SK-N-SH treated with all-trans-retinoic acid at 6 μM for 48 hours (cell line): ENCODE results near the gene HEYL.

ENCODE experiments used
- ARNTL ChIP-seq: fragments of 450-650 bp; formaldehyde crosslinking; IDR thresholded peaks from 2 replicates; pipeline ENCODE4 v1.5.0; 2020; ENCODE audit warnings: low read depth, mild to moderate bottlenecking, moderate library complexity, borderline replicate concordance
- BACH2 ChIP-seq: fragments of 250-450 bp; sonication (Bioruptor Pico); IDR thresholded peaks from 2 replicates; pipeline ENCODE4 v1.9.0; 2021; ENCODE audit warnings: mild to moderate bottlenecking, borderline replicate concordance
- ZFP30 ChIP-seq: fragments of 450-650 bp; formaldehyde crosslinking; IDR thresholded peaks from 2 replicates; pipeline ENCODE4 v1.5.0; 2022; ENCODE audit warnings: mild to moderate bottlenecking, moderate library complexity
- ZNF565 ChIP-seq: fragments of 450-650 bp; formaldehyde crosslinking; conservative IDR thresholded peaks from 2 replicates; pipeline ENCODE4 v1.5.0; 2020; ENCODE audit warnings: low read depth, mild to moderate bottlenecking, moderate library complexity
- ZNF70 ChIP-seq: fragments of 450-650 bp; formaldehyde crosslinking; IDR thresholded peaks from 2 replicates; pipeline ENCODE4 v1.5.0; 2020; ENCODE audit warnings: mild to moderate bottlenecking, moderate library complexity
- ZNF8 ChIP-seq: fragments of 450-650 bp; formaldehyde crosslinking; IDR thresholded peaks from 2 replicates; pipeline ENCODE4 v1.5.0; 2020; ENCODE audit warnings: mild to moderate bottlenecking, moderate library complexity
- TF ChIP-seq, protein P1 (sequence below): fragments of 250-450 bp; sonication (Bioruptor Pico); IDR thresholded peaks from 2 replicates; pipeline ENCODE4 v1.8.0; 2021; ENCODE audit warnings: low read depth, mild to moderate bottlenecking, moderate library complexity, borderline replicate concordance
- TF ChIP-seq, protein P2 (sequence below): fragments of 250-450 bp; sonication (Bioruptor Pico); IDR thresholded peaks from 2 replicates; pipeline ENCODE4 v1.5.1; 2021; ENCODE audit warnings: mild to moderate bottlenecking, moderate library complexity
- TF ChIP-seq, protein P3 (sequence below): fragments of 250-450 bp; sonication (Bioruptor Pico); IDR thresholded peaks from 2 replicates; pipeline ENCODE4 v1.5.0; 2020; ENCODE audit warnings: mild to moderate bottlenecking, moderate library complexity
- TF ChIP-seq, protein P4 (sequence below): fragments of 250-450 bp; sonication (Bioruptor Pico); IDR thresholded peaks from 2 replicates; pipeline ENCODE4 v1.5.1; 2020; ENCODE audit warnings: low read depth, mild to moderate bottlenecking, moderate library complexity

DNA sequence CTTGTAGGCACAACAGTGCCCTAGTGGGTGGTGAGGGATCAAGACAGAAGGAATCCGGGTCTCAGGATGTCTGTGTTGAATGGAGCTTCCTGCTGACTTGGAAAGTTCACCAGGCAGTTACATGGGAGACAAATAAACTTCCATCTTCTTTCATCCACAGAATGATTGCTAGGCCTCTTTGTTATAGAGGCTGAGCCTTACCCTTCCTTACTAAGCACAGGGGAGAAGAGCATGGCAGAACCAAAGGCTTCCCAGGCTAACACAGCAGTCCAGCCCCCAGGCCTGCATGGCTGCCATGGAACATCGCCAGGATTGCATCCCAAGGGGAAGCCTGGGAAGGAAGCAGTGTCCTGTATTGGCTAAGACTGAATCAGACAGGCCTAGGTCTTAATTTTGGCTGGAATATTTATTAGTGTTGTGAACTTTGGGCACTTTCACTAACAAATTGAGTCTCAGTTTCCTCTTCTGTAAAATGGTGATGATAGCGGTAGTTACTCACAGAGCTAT is 18.7 kb downstream of the HEYL start:
- TF ChIP-seq ZNF8 (no peak), ZNF70 (CRISPR knock-in tag) (no peak), BACH2 (CRISPR knock-in tag) (no peak), ZNF565 (CRISPR knock-in tag) (no peak), ZFP30 (CRISPR knock-in tag) (no peak), ARNTL (CRISPR knock-in tag) (no peak)
- TF ChIP-seq, protein P1, sequence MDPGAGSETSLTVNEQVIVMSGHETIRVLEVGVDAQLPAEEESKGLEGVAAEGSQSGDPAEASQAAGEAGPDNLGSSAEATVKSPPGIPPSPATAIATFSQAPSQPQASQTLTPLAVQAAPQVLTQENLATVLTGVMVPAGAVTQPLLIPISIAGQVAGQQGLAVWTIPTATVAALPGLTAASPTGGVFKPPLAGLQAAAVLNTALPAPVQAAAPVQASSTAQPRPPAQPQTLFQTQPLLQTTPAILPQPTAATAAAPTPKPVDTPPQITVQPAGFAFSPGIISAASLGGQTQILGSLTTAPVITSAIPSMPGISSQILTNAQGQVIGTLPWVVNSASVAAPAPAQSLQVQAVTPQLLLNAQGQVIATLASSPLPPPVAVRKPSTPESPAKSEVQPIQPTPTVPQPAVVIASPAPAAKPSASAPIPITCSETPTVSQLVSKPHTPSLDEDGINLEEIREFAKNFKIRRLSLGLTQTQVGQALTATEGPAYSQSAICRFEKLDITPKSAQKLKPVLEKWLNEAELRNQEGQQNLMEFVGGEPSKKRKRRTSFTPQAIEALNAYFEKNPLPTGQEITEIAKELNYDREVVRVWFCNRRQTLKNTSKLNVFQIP (CRISPR knock-in tag), result no peak
- TF ChIP-seq, protein P2, sequence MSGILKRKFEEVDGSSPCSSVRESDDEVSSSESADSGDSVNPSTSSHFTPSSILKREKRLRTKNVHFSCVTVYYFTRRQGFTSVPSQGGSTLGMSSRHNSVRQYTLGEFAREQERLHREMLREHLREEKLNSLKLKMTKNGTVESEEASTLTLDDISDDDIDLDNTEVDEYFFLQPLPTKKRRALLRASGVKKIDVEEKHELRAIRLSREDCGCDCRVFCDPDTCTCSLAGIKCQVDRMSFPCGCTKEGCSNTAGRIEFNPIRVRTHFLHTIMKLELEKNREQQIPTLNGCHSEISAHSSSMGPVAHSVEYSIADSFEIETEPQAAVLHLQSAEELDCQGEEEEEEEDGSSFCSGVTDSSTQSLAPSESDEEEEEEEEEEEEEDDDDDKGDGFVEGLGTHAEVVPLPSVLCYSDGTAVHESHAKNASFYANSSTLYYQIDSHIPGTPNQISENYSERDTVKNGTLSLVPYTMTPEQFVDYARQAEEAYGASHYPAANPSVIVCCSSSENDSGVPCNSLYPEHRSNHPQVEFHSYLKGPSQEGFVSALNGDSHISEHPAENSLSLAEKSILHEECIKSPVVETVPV (CRISPR knock-in tag), result no peak
- TF ChIP-seq, protein P3, sequence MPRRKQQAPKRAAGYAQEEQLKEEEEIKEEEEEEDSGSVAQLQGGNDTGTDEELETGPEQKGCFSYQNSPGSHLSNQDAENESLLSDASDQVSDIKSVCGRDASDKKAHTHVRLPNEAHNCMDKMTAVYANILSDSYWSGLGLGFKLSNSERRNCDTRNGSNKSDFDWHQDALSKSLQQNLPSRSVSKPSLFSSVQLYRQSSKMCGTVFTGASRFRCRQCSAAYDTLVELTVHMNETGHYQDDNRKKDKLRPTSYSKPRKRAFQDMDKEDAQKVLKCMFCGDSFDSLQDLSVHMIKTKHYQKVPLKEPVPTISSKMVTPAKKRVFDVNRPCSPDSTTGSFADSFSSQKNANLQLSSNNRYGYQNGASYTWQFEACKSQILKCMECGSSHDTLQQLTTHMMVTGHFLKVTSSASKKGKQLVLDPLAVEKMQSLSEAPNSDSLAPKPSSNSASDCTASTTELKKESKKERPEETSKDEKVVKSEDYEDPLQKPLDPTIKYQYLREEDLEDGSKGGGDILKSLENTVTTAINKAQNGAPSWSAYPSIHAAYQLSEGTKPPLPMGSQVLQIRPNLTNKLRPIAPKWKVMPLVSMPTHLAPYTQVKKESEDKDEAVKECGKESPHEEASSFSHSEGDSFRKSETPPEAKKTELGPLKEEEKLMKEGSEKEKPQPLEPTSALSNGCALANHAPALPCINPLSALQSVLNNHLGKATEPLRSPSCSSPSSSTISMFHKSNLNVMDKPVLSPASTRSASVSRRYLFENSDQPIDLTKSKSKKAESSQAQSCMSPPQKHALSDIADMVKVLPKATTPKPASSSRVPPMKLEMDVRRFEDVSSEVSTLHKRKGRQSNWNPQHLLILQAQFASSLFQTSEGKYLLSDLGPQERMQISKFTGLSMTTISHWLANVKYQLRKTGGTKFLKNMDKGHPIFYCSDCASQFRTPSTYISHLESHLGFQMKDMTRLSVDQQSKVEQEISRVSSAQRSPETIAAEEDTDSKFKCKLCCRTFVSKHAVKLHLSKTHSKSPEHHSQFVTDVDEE, result no peak
- TF ChIP-seq, protein P4, sequence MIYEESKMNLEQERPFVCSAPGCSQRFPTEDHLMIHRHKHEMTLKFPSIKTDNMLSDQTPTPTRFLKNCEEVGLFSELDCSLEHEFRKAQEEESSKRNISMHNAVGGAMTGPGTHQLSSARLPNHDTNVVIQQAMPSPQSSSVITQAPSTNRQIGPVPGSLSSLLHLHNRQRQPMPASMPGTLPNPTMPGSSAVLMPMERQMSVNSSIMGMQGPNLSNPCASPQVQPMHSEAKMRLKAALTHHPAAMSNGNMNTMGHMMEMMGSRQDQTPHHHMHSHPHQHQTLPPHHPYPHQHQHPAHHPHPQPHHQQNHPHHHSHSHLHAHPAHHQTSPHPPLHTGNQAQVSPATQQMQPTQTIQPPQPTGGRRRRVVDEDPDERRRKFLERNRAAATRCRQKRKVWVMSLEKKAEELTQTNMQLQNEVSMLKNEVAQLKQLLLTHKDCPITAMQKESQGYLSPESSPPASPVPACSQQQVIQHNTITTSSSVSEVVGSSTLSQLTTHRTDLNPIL, result no peak
